IPS-20b (cell line): ENCODE data around the gene SCN8A.
"Not testable (repeated sequence)": the region's sequence is repeated elsewhere in the genome, so short reads cannot be mapped to it uniquely, and the experiment has no call there.

Experiments used
- H3K27ac ChIP-seq: one replicate; pipeline ENCODE4 v1.5.1; 2013; ENCODE audit warnings: low read length
- H3K27me3 ChIP-seq: 2 replicates; pipeline ENCODE4 v1.6.1; 2013; ENCODE audit warnings: mild to moderate bottlenecking, low read length, inconsistent platforms; ENCODE audit not compliant: insufficient read depth
- H3K36me3 ChIP-seq: 2 replicates; pipeline ENCODE4 v1.6.1; 2013; ENCODE audit warnings: low read depth, mild to moderate bottlenecking, inconsistent platforms, low read length, moderate library complexity; ENCODE audit not compliant: insufficient read depth
- H3K4me1 ChIP-seq: 2 replicates; pipeline ENCODE4 v1.6.1; 2013; ENCODE audit warnings: mild to moderate bottlenecking, control low read depth, inconsistent platforms, low read length, moderate library complexity; ENCODE audit not compliant: insufficient read depth
- H3K4me3 ChIP-seq: 2 replicates; pipeline ENCODE4 v1.5.1; 2013; ENCODE audit warnings: mild to moderate bottlenecking, low read length, inconsistent platforms
- H3K9ac ChIP-seq: 2 replicates; pipeline ENCODE4 v1.6.1; 2013; ENCODE audit warnings: low read depth, mild to moderate bottlenecking, inconsistent platforms, low read length, moderate library complexity
- H3K9me3 ChIP-seq: 2 replicates; pipeline ENCODE4 v1.6.1; 2013; ENCODE audit warnings: mild to moderate bottlenecking, low read depth, low read length, inconsistent platforms; ENCODE audit not compliant: insufficient read depth

SCN8A gene

GRCh38 chr12:51827925-51828818, 237.1 kb downstream of the SCN8A start:
- H3K36me3 ChIP-seq, result no peaks in the 10 kb centered on the region
- peak overlapping the region; percentile 57 for H3K9ac ChIP-seq
- H3K4me1 ChIP-seq, result peaks cover 22% of the 10 kb centered on the region; the same call in 1 of the 2 replicates
- no peaks in the 10 kb centered on the region for H3K9me3 ChIP-seq
- no peaks in the 10 kb centered on the region for H3K27me3 ChIP-seq
- H3K4me3 ChIP-seq, result peak overlapping the region; percentile 17
- peak overlapping the region; percentile 36 for H3K27ac ChIP-seq

- H3K9ac ChIP-seq, result peak overlapping the region; percentile 57; the same call in 1 of the 2 replicates
- no peaks in the 10 kb centered on the region for H3K27me3 ChIP-seq
- H3K4me1 ChIP-seq, result peaks cover 22% of the 10 kb centered on the region; the same call in 1 of the 2 replicates
- no peaks in the 10 kb centered on the region for H3K9me3 ChIP-seq
- H3K4me3 ChIP-seq, result peak overlapping the region; percentile 17; the same call in 1 of the 2 replicates
- H3K27ac ChIP-seq, result peak overlapping the region; percentile 36
- H3K36me3 ChIP-seq, result no peaks in the 10 kb centered on the region
Observed at GRCh38 chr12:51829011-51829481, 238.0 kb downstream of the SCN8A start.

- peak overlapping the region; percentile 23; the same call in 1 of the 2 replicates for H3K9ac ChIP-seq
- no peak overlapping the region for H3K27ac ChIP-seq
- H3K36me3 ChIP-seq, result no peaks in the 10 kb centered on the region
- peaks cover 22% of the 10 kb centered on the region; the same call in 1 of the 2 replicates for H3K4me1 ChIP-seq
- H3K4me3 ChIP-seq, result no peak overlapping the region
- H3K9me3 ChIP-seq, result no peaks in the 10 kb centered on the region
- H3K27me3 ChIP-seq, result no peaks in the 10 kb centered on the region
Observed at GRCh38 chr12:51829641-51830040, 238.6 kb downstream of the SCN8A start.

GRCh38 chr12:51831817-51832216, 240.8 kb downstream of the SCN8A start:
- not testable (repeated sequence) for H3K4me3 ChIP-seq, H3K27me3 ChIP-seq, H3K36me3 ChIP-seq, H3K9me3 ChIP-seq, H3K27ac ChIP-seq
- H3K9ac ChIP-seq, result peak overlapping the region; percentile 50; the same call in 1 of the 2 replicates
- H3K4me1 ChIP-seq, result peaks cover 34% of the 10 kb centered on the region; the same call in 1 of the 2 replicates

- no peak overlapping the region for H3K4me3 ChIP-seq
- H3K27me3 ChIP-seq, result no peaks in the 10 kb centered on the region
- H3K27ac ChIP-seq, result no peak overlapping the region
- no peaks in the 10 kb centered on the region for H3K36me3 ChIP-seq
- H3K9me3 ChIP-seq, result no peaks in the 10 kb centered on the region
- H3K4me1 ChIP-seq, result peaks cover 40% of the 10 kb centered on the region; the same call in 1 of the 2 replicates
- no peak overlapping the region for H3K9ac ChIP-seq
Observed at GRCh38 chr12:51832354-51833107, 241.5 kb downstream of the SCN8A start.

- Histone ChIP-seq H3K9ac (no peak overlapping the region), H3K27me3 (no peaks in the 10 kb centered on the region), H3K27ac (no peak overlapping the region), H3K36me3 (no peaks in the 10 kb centered on the region), H3K4me3 (no peak overlapping the region), H3K4me1 (peaks cover 44% of the 10 kb centered on the region; the same call in 1 of the 2 replicates), H3K9me3 (no peaks in the 10 kb centered on the region)
Observed at GRCh38 chr12:51833448-51834227, 242.6 kb downstream of the SCN8A start.

- Histone ChIP-seq H3K27ac (no peak overlapping the region), H3K4me1 (peaks cover 39% of the 10 kb centered on the region; the same call in 1 of the 2 replicates), H3K27me3 (no peaks in the 10 kb centered on the region), H3K36me3 (no peaks in the 10 kb centered on the region), H3K9ac (no peak overlapping the region), H3K9me3 (no peaks in the 10 kb centered on the region), H3K4me3 (no peak overlapping the region)
Observed at GRCh38 chr12:51834411-51834810, 243.4 kb downstream of the SCN8A start.

- no peak overlapping the region for H3K9ac ChIP-seq
- H3K9me3 ChIP-seq, result no peaks in the 10 kb centered on the region
- H3K36me3 ChIP-seq, result no peaks in the 10 kb centered on the region
- no peak overlapping the region for H3K27ac ChIP-seq
- H3K4me1 ChIP-seq, result peaks cover 32% of the 10 kb centered on the region; the same call in 1 of the 2 replicates
- H3K27me3 ChIP-seq, result no peaks in the 10 kb centered on the region
- H3K4me3 ChIP-seq, result no peak overlapping the region
Observed at GRCh38 chr12:51836041-51836826, 245.2 kb downstream of the SCN8A start.

GRCh38 chr12:51836827-51837173, 245.8 kb downstream of the SCN8A start:
- Histone ChIP-seq H3K4me1 (peaks cover 32% of the 10 kb centered on the region; the same call in 1 of the 2 replicates), H3K27ac (no peak overlapping the region), H3K9me3 (no peaks in the 10 kb centered on the region), H3K9ac (no peak overlapping the region), H3K4me3 (no peak overlapping the region), H3K36me3 (no peaks in the 10 kb centered on the region), H3K27me3 (no peaks in the 10 kb centered on the region)

- Histone ChIP-seq H3K9me3 (no peaks in the 10 kb centered on the region), H3K4me3 (no peak overlapping the region), H3K36me3 (no peaks in the 10 kb centered on the region), H3K27me3 (no peaks in the 10 kb centered on the region), H3K4me1 (peaks cover 35% of the 10 kb centered on the region; the same call in 1 of the 2 replicates), H3K9ac (peak overlapping the region; percentile 39; the same call in 1 of the 2 replicates), H3K27ac (no peak overlapping the region)
Observed at GRCh38 chr12:51837286-51837685, 246.3 kb downstream of the SCN8A start.
